Dendritic cell treated with granulocyte-macrophage colony-stimulating factor and Interleukin-4, amounts not matched to agents 40 ng/mL and 50 ng/mL, for 4 days (primary cell): ENCODE data around the gene MAGI3.

Experiments used
- H3K27ac Mint-ChIP-seq: one replicate; pipeline ENCODE4 v1.8.0; 2022; ENCODE audit warnings: mild to moderate bottlenecking, mixed read lengths
- H3K27me3 Mint-ChIP-seq: one replicate; pipeline ENCODE4 v1.8.0; 2022; ENCODE audit warnings: mild to moderate bottlenecking, mixed read lengths
- H3K36me3 Mint-ChIP-seq: one replicate; pipeline ENCODE4 v1.8.0; 2022; ENCODE audit warnings: low read depth, mixed read lengths
- H3K4me1 Mint-ChIP-seq: one replicate; pipeline ENCODE4 v1.8.0; 2022; ENCODE audit warnings: low read depth, mixed read lengths
- H3K4me3 Mint-ChIP-seq: one replicate; pipeline ENCODE4 v1.8.0; 2022; ENCODE audit warnings: mild to moderate bottlenecking, moderate library complexity, mixed read lengths
- H3K9me3 Mint-ChIP-seq: one replicate; pipeline ENCODE4 v1.8.0; 2022; ENCODE audit warnings: mixed read lengths
- intact Hi-C: fragments of 100-400 bp; cut with micrococcal nuclease; formaldehyde crosslinking; loops from one replicate; pipeline ENCODE4 v1.15.0; 2022

Gene MAGI3

GRCh38 chr1:113734357-113735055 lies 344.2 kb downstream of the MAGI3 start:
- Mint-ChIP-seq H3K4me1 (peaks cover 9% of the 10 kb centered on the region), H3K27ac (no peak overlapping the region), H3K36me3 (peaks cover 72% of the 10 kb centered on the region), H3K9me3 (no peaks in the 10 kb centered on the region), H3K27me3 (no peaks in the 10 kb centered on the region), H3K4me3 (no peak overlapping the region)
- intact Hi-C loops = no loop called here
